ENCODE measurements around the gene OPN3. TPM values are rescaled to one million over a fixed set of nuclear protein-coding genes. Genes with fewer than 3 reads are reported as not detected.

Gene OPN3
- total and polyA plus RNA-seq, 9 of the 15 experiments (the other 6 are each of a cell fraction or from before 2014, with no cell fraction given), result 4.2 to 34.6 (median 17.0) TPM

- TF ChIP-seq ZSCAN32 (CRISPR knock-in tag; IDR thresholded peaks at IDR 0.05) (no peak), ZNF592 (IDR thresholded peaks at IDR 0.05) (no peak), MTF1 (CRISPR knock-in tag; IDR thresholded peaks at IDR 0.05; ENCODE audit: borderline replicate concordance) (no peak), RREB1 (CRISPR knock-in tag; IDR thresholded peaks at IDR 0.05) (no peak), CHD2 (IDR thresholded peaks at IDR 0.05; ENCODE audit: low read depth, low read length) (no peak), GTF2B (IDR thresholded peaks at IDR 0.05; ENCODE audit: extremely low read depth, insufficient read length) (no peak), KAT7 (CRISPR knock-in tag; IDR thresholded peaks at IDR 0.05; ENCODE audit: borderline replicate concordance) (no peak), ZNF740 (CRISPR knock-in tag; IDR thresholded peaks at IDR 0.05) (no peak), ZNF740 (tag; IDR thresholded peaks at IDR 0.05) (no peak), EP400 (IDR thresholded peaks at IDR 0.05) (no peak), CHAMP1 (IDR thresholded peaks at IDR 0.05) (peak; percentile 49; the same call in 1 of the 2 replicates), MTA2 (IDR thresholded peaks at IDR 0.05; ENCODE audit: low read depth) (peak; percentile 55), FOSL1 (tag; conservative IDR thresholded peaks at IDR 0.05) (no peak)
These were observed 29.9 kb downstream of the OPN3 start (continued) for GRCh38 chr1:241610056-241610815.
